HG03378 (cell line): ENCODE results near the gene ATP6V0C.
"Not testable (repeated sequence)": the region's sequence is repeated elsewhere in the genome, so short reads cannot be mapped to it uniquely, and the experiment has no call there.

Source experiments
- ATAC-seq: cut with Tn5 transposase; IDR thresholded peaks from one replicate; pipeline ENCODE4 v1.9.1; 2021; ENCODE audit warnings: mild to moderate bottlenecking, moderate library complexity; ENCODE audit not compliant: unreplicated experiment

ATP6V0C gene

GRCh38 chr16:2527071-2527783, 13.5 kb downstream of the ATP6V0C start:
- ATAC-seq, result no peak

- no peak for ATAC-seq
Observed at GRCh38 chr16:2527784-2528100, 14.0 kb downstream of the ATP6V0C start.

DNA sequence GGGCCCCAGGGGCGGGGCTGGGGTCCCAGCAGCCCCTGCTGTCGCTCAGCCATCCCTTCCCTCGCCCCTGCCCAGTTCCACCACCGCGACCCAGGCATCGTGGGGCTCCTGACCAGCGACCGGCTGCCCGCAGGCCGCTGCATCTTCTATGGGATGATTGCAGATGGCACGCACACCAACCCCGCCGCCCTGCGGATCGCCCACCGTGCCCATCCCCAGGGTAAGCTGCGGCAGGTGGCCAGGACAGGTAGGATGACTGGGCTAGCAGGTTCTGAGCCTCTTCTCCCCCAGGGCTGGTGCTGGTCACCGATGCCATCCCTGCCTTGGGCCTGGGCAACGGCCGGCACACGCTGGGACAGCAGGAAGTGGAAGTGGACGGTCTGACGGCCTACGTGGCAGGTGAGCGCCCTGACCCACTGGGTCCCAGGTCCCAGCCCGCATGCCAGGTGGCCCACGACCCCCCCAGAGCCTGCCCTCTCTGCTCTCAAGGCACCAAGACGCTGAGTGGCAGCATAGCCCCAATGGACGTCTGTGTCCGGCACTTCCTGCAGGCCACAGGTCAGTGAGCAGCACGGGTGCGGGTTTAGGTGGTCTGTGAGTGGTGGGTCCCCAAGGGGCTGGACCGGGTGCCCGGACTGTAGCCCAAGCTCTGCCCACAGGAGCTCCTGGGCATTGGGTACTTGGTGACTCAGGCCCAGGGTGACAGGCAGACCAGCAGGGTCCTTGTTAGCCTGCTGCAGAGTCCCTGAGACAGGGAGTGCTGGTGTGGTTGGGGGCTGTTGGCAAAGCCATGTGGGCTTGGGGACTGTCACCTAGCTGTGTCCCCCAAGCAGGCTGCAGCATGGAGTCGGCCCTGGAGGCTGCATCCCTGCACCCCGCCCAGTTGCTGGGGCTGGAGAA, 14.7 kb downstream of the ATP6V0C start:
- no peak for ATAC-seq

- ATAC-seq, result no peak
Observed at GRCh38 chr16:2529061-2529931, 15.5 kb downstream of the ATP6V0C start.

DNA sequence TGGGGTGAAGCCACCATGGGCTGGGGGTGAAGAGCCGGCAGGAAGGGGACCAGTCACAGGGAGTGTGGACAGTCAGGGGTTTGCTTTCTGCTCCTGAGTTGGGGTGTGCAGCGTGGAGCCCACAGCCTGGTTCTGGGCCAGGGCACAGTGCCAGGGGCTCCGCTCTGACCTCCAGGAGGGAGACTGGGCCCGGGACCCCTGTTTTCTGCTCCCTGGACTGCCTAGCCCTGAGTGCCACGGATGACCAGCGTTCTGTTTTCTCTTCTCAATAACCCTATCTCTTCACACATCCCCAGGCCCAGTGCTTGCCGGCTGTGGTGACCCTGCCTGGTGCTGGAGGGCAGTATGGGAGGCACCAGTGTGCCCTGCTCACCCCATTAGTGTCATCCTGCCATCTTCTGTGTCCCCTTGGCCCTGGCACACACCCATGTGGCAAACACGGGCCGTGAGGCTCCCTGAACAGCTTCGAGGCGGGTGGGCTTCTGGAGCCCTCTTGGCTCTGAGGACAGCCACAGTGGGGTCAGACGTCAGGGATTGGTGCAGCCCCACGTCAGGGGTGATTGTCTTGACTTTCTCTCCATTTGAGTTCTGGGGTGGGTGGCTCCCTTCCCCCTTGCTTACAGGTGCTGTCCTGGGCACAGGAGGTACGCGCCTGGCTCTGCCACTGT, 16.3 kb downstream of the ATP6V0C start:
- no peak for ATAC-seq

GRCh38 chr16:2530629-2531318, 17.0 kb downstream of the ATP6V0C start:
- ATAC-seq, result no peak

- no peak for ATAC-seq
Observed at GRCh38 chr16:2531371-2531695, 17.6 kb downstream of the ATP6V0C start, which contains the start of gene CEMP1. CEMP1 (minus strand) TSS chr16:2531408; CDS start chr16:2531073, 335 bp downstream.

DNA sequence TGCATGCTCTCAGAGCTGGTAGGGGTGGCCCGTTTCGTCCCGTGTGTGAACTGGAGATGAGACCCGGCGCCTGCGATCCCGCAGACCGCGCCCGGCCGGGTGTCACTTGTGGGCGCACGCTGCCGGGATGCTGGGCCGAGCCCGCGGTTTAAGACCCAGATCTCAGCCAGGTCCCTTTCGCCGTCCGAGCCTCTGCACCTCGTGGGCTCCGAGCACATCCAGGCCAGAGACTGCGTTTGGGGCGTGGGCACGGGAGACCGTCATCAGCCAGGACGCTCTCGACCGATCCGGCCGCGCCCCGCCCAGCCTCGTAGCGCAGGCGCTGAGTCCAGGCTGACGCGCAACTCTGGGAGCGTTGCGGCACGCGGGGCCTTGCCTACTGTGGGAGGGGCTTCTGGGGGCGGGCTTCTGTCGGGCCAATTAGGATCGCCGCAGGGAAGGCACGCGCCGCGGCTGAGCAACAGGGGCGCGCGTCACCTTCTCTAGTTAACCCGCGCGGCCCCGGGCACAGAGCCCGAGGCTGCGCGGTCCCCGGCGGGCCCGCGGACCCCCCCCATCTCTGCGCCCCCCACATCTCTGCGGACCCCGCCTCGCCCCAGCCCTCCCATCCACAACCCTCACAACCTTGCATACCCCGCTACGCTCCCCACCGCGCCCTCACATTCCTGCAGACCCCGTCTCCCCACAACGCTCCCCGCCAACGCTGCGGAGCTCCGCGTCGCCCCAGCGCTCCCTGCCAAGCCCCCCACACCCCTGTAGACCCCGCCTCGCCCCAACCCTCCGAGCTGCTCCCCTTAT, 18.1 kb downstream of the ATP6V0C start:
- ATAC-seq, result peak; percentile 63

GRCh38 chr16:2532494-2533141, 18.9 kb downstream of the ATP6V0C start:
- ATAC-seq, result no peak

DNA sequence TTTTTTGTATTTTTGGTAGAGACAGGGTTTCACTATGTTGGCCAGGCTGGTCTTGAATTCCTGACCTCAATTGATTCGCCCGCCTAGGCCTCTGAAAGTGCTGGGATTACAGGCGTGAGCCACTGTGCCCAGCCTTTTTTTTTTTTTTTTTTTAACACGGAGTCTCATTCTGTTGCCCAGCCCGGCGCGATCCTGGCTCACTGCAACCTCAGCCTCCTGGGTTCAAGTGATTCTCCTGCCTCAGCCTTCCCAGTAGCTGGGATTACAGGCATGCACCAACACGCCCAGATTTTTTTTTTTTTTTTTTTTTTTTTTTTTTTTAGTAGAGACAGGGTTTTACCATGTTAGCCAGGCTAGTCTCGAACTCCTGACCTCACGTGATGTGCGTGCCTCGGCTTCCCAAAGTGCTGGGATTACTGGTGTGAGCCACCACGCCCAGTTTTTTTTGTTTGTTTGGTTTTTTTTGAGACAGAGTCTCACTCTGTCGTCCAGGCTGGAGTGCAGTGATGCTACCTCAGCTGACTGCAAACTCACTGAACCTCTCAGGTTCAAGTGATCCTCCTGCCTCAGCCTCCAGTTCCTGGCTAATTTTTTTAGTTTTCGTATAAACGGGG, 19.5 kb downstream of the ATP6V0C start:
- not testable (repeated sequence) for ATAC-seq

DNA sequence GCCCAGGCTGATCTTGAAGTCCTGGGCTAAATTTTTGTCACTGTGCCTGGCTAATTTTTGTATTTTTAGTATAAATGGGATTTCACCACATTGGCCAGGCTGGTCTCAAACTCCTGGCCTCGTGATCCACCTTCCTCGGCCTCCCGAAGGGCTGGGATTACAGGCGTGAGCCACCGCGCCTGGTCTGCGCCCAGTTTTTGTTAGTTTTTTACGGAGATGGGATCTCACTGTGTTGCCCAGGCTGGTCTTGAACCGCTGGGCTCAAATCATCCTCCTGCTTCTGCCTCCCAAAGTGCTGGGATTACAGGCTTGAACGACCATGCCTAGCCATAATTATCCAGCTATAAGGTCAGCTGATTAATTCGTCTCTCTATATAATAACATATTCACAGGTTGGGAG, 20.2 kb downstream of the ATP6V0C start:
- no peak for ATAC-seq

DNA sequence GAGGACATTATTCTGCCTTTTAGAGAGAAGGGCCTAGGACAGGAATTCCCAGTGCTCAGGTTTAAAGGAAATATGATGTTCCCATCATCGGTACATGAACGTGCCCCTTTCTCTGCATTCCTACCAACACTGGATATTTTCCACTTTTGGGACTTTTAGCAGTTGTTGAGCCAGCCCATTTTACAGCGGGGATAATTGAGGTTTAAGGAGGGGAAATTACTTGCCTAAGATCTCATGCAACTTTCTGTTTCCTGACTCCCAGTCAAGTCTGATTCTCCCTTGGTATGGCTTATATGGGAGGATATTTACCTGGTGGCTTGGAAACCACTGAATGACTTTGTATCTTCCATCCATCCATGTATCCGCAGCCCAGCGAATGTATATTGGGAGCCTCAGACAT, 20.6 kb downstream of the ATP6V0C start:
- ATAC-seq, result not testable (repeated sequence)

DNA sequence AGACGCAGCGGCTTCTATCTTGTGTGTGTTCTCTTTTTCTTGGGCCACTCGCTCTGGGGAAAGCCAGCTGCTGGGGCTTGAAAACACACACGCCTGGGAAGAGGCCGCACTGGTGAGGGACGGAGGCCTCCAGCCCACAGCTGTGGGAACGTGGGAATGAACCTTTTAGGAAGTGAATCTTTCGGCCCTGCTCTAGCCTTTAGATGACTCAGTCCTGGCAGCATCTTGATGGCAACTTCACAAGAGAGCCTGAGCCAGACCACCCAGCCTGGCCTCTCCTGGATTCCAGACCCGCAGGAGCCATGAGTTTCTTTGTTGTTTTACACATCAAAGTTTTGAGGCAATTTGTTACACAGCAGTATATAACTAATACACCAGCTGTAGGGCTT, 21.9 kb downstream of the ATP6V0C start:
- no peak for ATAC-seq

DNA sequence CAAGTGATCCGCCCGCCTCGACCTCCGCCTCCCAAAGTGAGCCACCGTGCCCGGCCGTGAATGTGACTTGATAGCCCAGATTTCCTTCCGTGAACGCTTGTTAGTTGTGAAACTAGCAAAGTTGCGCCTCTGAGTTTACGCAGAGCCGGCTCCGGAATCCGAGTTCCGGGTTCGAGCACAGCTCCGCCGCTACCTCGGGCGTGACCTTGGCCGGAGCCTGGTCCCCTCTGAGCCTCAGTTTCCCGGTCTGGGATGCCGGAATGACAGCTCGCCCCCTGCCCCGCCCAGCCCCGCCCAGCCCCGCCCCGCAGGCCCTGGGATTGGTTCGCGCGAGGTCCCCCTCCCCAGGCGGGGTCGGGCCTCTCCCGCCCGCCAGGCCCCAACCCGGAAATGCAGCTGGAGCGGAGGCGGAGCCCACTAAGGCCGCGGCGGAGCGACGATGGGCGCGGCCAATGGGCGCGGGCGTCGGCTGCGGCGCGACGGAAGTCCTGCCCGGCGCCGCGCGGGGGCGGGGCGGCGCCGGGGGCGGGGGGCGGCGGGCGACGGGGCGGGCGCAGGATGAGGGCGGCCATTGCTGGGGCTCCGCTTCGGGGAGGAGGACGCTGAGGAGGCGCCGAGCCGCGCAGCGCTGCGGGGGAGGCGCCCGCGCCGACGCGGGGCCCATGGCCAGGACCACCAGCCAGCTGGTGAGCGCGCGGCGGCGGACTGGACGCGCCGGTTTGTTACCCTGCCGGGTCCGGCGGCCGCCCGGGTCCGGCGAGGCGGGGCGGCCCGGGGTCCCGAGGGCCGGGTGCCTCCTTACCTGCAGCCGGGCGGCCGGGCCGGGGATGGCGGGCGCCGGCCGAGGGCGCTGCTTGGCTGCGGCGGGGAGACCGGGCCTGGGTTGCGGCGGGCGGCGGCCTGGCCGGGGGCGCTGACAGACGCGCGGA, 24.0 kb downstream of the ATP6V0C start, which contains the start of gene PDPK1:
Gene PDPK1 (plus strand): TSS at position 571 of the 929 bp plus-strand sequence. CDS start 92 bp downstream, at position 663.
- peak; percentile 45 for ATAC-seq

DNA sequence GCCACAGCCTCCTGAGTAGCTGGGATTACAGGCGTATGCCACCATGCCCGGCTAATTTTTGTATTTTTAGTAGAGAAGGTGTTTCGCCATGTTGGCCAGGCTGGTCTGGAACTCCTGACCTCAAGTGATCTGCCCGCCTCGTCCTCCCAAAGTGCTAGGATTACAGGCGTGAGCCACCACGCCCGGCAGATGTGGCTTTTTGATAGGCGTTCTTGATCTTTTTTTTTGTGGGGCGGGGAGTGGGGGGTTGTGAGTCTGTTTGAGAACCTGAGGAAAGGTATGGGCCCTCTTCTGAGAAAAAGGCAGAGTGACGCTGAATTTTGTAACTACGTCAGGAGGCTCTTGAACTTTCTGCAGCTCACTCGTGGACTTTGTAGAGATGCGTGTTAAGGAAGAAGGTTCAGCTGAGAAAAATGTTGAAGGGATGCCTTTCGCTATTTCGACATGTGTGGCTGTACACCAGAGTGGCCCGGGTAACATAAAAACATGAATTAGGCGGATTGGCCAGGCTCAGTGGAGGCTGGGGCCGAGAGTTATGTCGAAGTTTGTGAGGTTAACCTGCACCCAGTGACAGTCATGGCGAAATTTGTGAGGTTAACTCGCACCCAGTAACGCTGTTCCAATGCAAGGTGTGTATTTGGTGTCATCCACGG, 25.6 kb downstream of the ATP6V0C start:
- not testable (repeated sequence) for ATAC-seq

DNA sequence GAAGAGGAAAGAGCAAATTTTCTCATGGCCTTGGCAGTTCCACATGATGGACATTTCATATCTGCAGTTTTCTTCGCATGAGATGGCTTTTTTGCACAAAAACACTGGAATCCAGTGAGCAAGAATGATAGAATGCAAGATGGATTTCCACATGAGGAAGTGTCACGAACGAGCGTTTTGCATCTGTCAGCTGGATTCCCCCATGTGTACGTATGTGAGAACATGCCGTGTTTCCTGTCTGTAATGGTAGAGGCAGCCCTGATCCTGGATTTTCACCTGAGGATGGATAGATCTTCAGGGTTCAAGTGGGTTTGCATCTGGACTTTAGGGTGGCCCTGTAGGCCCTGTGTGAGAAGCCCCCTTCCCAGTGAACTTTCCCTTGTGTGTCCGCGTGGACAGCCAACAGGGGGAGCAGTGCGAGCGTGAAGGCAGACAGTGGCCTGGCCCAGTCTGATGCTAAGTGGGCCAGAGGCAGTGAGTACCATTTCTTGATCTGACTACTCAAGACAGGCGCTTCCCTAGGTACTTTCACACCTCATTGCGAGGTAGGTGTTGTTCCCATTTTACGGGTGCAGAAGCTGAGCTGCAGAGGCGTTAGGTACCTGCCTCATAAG, 26.2 kb downstream of the ATP6V0C start:
- ATAC-seq, result not testable (repeated sequence)
